GM12872 (cell line): ENCODE results near the gene ZBTB46.

ENCODE experiments used
- TF ChIP-seq, protein P1 (sequence below): IDR thresholded peaks from 3 replicates; pipeline ENCODE4 v1.5.1; 2011; ENCODE audit warnings: low read depth, mild to moderate bottlenecking, low read length, moderate library complexity; ENCODE audit not compliant: insufficient read depth

Gene ZBTB46

DNA sequence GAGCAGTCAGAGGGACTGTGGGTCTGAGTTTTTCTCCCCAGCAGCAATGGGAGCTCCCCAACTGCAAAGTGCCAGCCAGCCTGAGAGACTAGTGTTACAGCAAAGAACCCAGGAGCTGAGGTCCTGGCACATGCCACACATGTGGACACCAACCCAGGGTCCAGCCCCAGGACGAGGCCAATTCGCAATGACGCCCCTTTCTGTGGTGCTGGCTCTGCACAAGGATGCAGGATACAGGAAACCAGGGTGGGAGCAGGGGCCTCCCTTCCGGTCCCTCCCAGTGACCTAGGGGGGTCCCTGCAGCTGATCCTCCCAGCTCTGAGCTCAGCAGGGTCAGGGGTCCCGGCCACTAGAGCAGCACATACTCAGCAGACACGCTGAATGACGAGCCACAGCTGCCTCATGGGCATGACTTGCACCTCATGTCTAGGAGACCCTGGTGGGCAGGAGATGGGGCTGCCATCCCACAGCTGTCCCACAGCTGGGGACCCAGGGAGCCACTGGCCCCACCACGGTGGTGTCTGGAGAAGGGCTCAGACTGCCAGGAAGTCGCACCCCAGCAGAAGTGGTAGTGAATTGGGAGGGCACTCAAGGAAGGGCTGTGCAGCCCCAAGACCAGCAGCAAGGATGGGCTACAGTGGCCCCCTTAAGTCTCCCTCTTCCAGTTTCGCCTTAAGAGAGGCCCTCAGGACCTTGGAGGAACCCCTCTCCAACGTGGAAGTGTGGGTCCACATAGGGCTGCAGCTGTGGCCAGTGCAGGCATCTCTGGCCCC is 126.9 kb downstream of the ZBTB46 start:
- TF ChIP-seq, protein P1, sequence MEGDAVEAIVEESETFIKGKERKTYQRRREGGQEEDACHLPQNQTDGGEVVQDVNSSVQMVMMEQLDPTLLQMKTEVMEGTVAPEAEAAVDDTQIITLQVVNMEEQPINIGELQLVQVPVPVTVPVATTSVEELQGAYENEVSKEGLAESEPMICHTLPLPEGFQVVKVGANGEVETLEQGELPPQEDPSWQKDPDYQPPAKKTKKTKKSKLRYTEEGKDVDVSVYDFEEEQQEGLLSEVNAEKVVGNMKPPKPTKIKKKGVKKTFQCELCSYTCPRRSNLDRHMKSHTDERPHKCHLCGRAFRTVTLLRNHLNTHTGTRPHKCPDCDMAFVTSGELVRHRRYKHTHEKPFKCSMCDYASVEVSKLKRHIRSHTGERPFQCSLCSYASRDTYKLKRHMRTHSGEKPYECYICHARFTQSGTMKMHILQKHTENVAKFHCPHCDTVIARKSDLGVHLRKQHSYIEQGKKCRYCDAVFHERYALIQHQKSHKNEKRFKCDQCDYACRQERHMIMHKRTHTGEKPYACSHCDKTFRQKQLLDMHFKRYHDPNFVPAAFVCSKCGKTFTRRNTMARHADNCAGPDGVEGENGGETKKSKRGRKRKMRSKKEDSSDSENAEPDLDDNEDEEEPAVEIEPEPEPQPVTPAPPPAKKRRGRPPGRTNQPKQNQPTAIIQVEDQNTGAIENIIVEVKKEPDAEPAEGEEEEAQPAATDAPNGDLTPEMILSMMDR, result no peak

DNA sequence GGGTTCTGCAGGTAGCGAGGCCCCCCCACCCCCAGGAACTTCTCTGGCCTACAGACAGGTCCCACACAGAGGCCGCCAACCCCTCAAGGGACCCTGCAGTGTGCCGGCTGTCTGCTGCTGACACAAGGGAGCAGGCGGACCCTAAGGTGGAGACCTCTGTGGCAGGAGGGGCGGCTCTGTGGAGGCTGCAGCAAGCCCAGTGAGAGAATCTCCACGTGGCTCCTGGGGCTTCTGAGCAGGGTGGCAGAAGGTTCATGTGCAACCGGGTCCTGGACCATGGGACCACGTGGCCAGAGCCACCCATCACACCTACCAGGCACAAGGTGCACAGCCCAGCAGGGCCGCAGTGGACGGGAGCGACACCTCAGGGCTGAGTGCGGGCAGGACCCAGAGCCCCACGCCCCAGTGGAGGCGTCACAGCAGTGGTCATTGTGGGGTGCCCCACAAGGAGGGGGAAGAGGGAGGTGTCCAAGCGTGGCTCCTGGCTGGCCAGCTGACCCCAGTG is 127.5 kb downstream of the ZBTB46 start:
- TF ChIP-seq, protein P1, result no peak

DNA sequence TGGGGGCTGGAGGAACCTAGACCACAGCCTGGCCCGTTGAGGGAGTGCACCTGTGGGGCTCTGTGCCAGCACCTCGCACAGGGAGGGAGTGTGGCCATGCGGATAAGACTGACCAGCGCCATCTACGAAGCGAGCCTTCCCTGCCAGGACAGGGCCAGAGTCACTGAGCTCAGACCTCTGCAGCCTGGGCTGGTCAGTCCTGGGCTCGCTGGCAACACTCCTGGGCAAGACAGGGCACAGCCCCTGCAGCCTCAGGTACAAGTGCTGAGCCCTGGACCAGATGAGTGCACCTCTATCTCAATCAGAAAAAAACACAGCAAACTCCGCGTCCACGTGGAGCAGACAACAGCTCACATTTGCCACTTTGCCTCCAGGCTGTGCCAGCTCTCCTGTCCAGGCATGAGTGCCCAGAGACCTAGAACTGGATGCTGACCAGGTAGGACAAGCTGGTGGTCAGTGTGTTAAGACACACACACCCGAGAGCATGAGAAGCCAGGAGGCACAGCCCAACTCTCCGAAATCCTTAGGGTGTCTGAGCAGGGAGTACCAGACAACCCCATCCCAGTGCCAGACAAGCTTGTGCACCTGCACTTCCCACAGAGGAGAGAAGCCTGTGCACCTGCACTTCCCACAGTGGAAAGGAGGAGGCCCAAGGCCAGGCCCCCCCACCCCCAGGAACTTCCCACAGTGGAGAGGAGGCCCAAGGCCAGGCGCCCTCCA is 128.2 kb downstream of the ZBTB46 start:
- TF ChIP-seq, protein P1, result no peak

DNA sequence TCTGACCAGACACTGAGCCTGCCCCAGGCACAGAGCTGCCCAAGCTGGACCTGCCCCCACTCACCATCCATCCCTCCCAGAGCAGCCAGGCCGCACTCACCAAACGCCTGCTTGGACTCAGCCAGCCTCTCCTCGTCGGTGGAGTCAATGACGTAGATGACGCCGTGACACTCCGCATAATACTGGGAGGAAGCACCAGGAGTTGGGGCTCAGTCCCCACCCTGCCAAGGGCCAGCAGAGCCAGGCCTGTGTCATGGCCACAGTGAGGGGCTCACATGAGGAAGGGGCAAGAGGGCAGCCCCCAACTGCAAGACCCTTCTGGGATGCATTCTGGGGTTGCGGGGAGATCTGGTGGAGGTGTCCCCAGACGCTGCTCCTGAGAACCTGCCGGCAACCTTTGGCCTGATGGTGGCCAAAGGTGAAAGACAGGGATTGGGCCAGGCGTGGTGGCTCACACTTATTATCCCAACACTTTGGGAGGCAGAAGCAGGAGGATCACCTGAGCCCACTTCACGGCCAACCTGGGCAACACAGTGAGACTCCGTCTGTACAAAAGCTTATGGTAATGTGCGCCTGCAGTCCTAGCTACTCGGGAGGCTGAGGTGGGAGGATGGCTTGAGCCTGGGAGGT is 128.9 kb downstream of the ZBTB46 start:
- TF ChIP-seq, protein P1, result no peak

DNA sequence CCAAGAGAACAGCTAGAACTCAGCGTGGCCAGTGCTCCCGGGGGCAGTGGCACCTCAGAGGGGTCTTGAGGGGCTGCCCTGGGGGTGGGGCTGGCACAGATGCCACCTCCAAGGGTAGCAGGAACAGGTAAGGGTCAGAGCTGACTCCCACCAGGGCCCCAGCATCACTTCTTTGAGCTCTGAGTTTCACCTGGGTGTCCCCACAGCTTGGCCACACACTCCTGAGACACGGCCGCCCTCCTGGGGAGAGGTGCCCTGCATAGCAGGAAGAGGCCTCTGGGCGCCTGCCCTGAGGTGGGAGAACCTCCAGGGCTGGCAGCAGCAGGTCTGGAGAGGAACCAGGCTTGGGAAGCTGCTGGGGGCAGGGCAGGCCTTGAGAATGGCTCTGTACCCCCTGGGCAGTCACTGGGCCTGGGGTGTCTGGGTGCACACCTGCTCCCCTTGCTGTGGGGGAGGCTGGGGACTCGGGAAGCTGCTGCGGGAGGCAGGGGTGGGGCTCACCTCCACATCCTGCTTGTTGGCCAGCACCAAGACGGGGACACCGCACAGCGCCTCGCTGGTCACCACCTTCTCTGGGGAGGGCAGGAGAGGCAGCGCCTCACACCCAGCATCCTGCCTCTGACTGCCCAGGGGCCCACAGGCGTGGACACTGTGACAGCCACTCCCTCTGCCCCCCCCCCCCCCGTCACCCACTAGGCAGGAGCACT is 129.6 kb downstream of the ZBTB46 start:
- TF ChIP-seq, protein P1, result no peak

DNA sequence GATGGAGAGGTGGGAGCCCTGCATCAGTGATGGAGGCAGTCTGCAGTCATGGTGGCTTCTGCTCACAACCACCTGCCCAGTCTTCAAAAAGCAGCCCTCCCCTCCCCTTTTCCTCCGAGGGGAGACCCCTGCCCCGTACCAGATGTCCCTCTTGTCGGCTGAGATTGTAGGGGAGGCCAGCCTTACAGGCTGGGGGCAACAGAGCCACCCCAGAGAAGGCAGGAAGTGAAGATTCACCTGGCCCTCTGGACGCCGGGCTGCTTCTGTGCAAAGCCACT is 130.1 kb downstream of the ZBTB46 start:
- TF ChIP-seq, protein P1, result no peak
